Measurements from ENCODE around the gene POC1A.

DNA sequence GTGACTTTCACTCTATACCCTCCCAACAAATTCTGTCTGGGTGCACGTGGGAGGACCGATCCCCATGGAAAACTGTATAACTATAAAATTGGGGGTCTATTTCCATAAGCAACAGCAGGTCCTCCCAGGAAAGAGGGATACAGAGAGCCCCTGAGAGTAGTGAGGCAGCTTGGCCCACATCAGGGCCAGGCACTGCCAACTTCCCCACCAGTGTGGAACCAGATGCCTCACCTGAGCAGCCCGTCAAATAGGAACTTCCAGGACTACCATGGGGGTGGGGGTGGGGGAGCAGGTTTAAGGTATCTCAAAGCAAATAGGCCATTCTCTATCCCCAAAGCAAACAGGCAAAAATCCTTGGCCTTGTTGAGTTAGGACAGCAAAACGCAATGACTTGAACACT lies 64.5 kb downstream of the POC1A start:
- TF ChIP-seq POLR2A (IDR thresholded peaks at IDR 0.05; ENCODE audit: low read length) (no peak), GATA1 (IDR thresholded peaks at IDR 0.05; ENCODE audit: low read depth, low read length) (no peak)

Data from erythroblast (primary cell).